ENCODE results near the gene NXPE4. TPM values are rescaled to one million over a fixed set of nuclear protein-coding genes. Genes with fewer than 3 reads are reported as not detected.

NXPE4 gene
- total RNA-seq, 1 experiment from 2014 or later, result not detected

GRCh38 chr11:114610550-114610949 lies 15.0 kb upstream of the NXPE4 start:
- no peak overlapping the region for H3K27ac ChIP-seq (ENCODE audit: insufficient read length, low read depth, low read length)
- H2AK5ac ChIP-seq (ENCODE audit: insufficient read length, low read length), result no peak overlapping the region
- no peak overlapping the region for H2BK12ac ChIP-seq (ENCODE audit: insufficient read length, low read depth, low read length)
- H3K4me3 Mint-ChIP-seq, result no peak overlapping the region
- no peak overlapping the region for H3K9ac ChIP-seq (ENCODE audit: extremely low read depth, insufficient read length, low read length)
- no peaks in the 10 kb centered on the region for H3K27me3 ChIP-seq (ENCODE audit: insufficient read depth, low read length)
- H3K9me3 Mint-ChIP-seq, result peaks cover 30 to 33% of the 10 kb centered on the region in 2 experiments
- no peaks in the 10 kb centered on the region for H4K20me1 ChIP-seq (ENCODE audit: control insufficient read depth, insufficient read depth, insufficient read length)
- no peak overlapping the region for H2BK20ac ChIP-seq (ENCODE audit: low read depth, low read length, poor library complexity, severe bottlenecking)
- H3K4me1 ChIP-seq (ENCODE audit: insufficient read depth, low read length), result no peaks in the 10 kb centered on the region
- no peaks in the 10 kb centered on the region for H3K4me1 Mint-ChIP-seq
- H4K5ac ChIP-seq (ENCODE audit: insufficient read length, low read depth, low read length), result no peak overlapping the region
- no peak for TF ChIP-seq CTCF (conservative IDR thresholded peaks at IDR 0.05)
- H3K36me3 Mint-ChIP-seq (ENCODE audit: insufficient read depth in 1 of 3, low read depth in 3 of 3), result peaks cover 2 to 14% (median 4%) of the 10 kb centered on the region in 3 experiments; a peak in 2 of 7 replicates
- no peak overlapping the region for H3K23ac ChIP-seq (ENCODE audit: insufficient read length, low read depth, low read length)
- peaks cover 18% of the 10 kb centered on the region for H3K9me3 ChIP-seq (ENCODE audit: control insufficient read depth, low read depth, low read length)
- H2BK5ac ChIP-seq (ENCODE audit: insufficient read length, low read length), result no peak overlapping the region
- H3K79me2 ChIP-seq (ENCODE audit: insufficient read depth, low read length), result no peaks in the 10 kb centered on the region
- no peak overlapping the region for H3K4ac ChIP-seq (ENCODE audit: low read depth, low read length)
- H3K79me1 ChIP-seq (ENCODE audit: insufficient read depth, low read depth, low read length, poor library complexity, severe bottlenecking), result no peaks in the 10 kb centered on the region
- no peak overlapping the region for H4K8ac ChIP-seq (replicated peaks; ENCODE audit: insufficient read length, low read depth, low read length)
- H4K91ac ChIP-seq (ENCODE audit: insufficient read length, low read depth, low read length), result no peak overlapping the region
- no peak overlapping the region for H3K27ac Mint-ChIP-seq
- no peaks in the 10 kb centered on the region for H3K23me2 ChIP-seq (ENCODE audit: insufficient read length, low read depth, low read length, poor library complexity, severe bottlenecking)
- H3T11ph ChIP-seq (ENCODE audit: low read length), result no peak overlapping the region
- no peak overlapping the region for H3K56ac ChIP-seq (ENCODE audit: insufficient read length, low read depth, low read length)
- H3K4me2 ChIP-seq (ENCODE audit: insufficient read depth, insufficient read length, low read length), result no peak overlapping the region
- no peak overlapping the region for H2BK120ac ChIP-seq (ENCODE audit: low read depth, low read length, poor library complexity, severe bottlenecking)
- no peak overlapping the region for H3K18ac ChIP-seq (ENCODE audit: insufficient read length, low read depth, low read length)
- WGBS (ENCODE audit: extremely low coverage, insufficient read length, low lambda C conversion rate), result no CpG with 5 or more reads among the region's 10 CpGs
- no peaks in the 10 kb centered on the region for H3K27me3 Mint-ChIP-seq (ENCODE audit: low read depth)
- no peak for DNase-seq
- H3K14ac ChIP-seq (ENCODE audit: insufficient read depth, low read length), result no peak overlapping the region
- no peak overlapping the region for H2AFZ ChIP-seq (ENCODE audit: low read length)
- H2BK15ac ChIP-seq (ENCODE audit: low read depth, low read length), result no peak overlapping the region
